Fibroblast of mammary gland (primary cell): ENCODE results near the gene PDE1A.
A peak's percentile ranks its signal among the peaks of the same experiment; 100 is the strongest.

Source experiments
- DNase-seq: peaks from one replicate; pipeline ENCODE4 v3.0.0-alpha.2; 2010; ENCODE audit warnings: low read depth
- H3K4me3 ChIP-seq: 2 replicates; pipeline ENCODE4 v1.5.1; 2011; ENCODE audit warnings: low read depth, mild to moderate bottlenecking, low read length, moderate library complexity; ENCODE audit not compliant: control insufficient read depth
- CTCF ChIP-seq: conservative IDR thresholded peaks from 2 replicates; pipeline ENCODE4 v1.5.1; 2011; ENCODE audit warnings: low read depth, low read length, inconsistent platforms; ENCODE audit not compliant: control insufficient read depth, insufficient read depth

PDE1A gene

GRCh38 chr2:182229297-182229696 is 197.5 kb downstream of the PDE1A start:
- TF ChIP-seq CTCF, result no peak
- peak; percentile 55 for DNase-seq
- H3K4me3 ChIP-seq, result no peak overlapping the region

- no peak overlapping the region for H3K4me3 ChIP-seq
- DNase-seq, result peak; percentile 73
- no peak for TF ChIP-seq CTCF
Measured at GRCh38 chr2:182228741-182229140, 198.1 kb downstream of the PDE1A start.

- DNase-seq, result no peak
- no peak for TF ChIP-seq CTCF
- no peak overlapping the region for H3K4me3 ChIP-seq
Measured at GRCh38 chr2:182228073-182228473, 198.8 kb downstream of the PDE1A start.

GRCh38 chr2:182226807-182227206 is 200.0 kb downstream of the PDE1A start:
- TF ChIP-seq CTCF, result no peak
- H3K4me3 ChIP-seq, result no peak overlapping the region
- no peak for DNase-seq

- TF ChIP-seq CTCF, result no peak
- H3K4me3 ChIP-seq, result no peak overlapping the region
- DNase-seq, result no peak
Measured at GRCh38 chr2:182224669-182225068, 202.2 kb downstream of the PDE1A start.

GRCh38 chr2:182220998-182221397 is 205.8 kb downstream of the PDE1A start:
- H3K4me3 ChIP-seq, result no peak overlapping the region
- DNase-seq, result no peak
- no peak for TF ChIP-seq CTCF

GRCh38 chr2:182220335-182220734 is 206.5 kb downstream of the PDE1A start:
- DNase-seq, result no peak
- TF ChIP-seq CTCF, result no peak
- H3K4me3 ChIP-seq, result no peak overlapping the region
